ENCODE measurements around the gene D2HGDH.
"Not testable (repeated sequence)": the region's sequence is repeated elsewhere in the genome, so short reads cannot be mapped to it uniquely, and the experiment has no call there.

Gene D2HGDH

DNA sequence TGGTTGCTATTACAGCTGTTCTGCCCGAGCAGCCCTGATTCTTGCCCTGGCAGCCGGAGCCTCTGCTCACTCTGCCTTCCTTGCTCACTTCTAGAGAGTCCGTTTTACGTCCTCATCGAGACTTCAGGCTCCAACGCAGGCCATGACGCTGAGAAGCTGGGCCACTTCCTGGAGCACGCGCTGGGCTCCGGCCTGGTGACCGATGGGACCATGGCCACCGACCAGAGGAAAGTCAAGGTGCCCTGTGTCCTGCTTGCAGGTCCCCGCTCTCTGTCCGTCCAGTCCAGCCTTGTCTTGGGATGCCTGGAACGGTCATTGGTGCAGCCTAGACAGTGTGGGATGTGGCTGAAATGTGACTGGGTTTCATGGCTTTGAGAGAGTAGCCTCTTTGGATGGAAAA is 16.7 kb downstream of the D2HGDH start:
- DNase-seq, result no peak

GRCh38 chr2:241751776-241752175 is 17.3 kb downstream of the D2HGDH start:
- no peak for DNase-seq

GRCh38 chr2:241752253-241752652 is 17.8 kb downstream of the D2HGDH start:
- no peak for DNase-seq

DNA sequence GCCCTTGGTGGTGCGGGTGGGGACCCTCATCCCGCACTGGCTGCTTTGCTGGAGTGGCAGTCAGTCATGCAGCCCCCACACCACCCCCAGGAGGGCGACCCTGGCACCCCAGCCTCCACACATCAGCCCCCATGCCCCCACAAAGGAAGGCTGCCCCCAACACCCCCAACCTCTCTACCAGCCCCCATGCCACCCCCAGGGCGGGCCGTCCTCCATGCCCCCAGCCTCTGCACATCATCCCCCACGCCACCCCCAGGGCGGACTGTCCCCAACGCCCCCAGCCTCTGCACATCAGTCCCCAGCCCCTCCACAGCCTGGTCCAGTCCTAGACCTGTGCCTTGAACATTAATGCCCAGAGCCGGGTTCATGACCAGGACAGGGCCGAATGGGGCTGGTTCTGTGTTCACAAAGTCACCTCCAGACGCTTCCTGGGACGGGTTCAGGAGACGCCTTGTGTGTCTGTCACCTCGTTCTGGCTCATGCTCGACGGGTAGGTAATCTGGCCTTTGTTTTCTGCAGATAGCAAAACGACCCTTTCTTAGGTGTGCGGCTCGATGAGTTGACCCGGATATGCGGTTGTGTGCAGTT is 18.4 kb downstream of the D2HGDH start:
- no peak for DNase-seq

DNA sequence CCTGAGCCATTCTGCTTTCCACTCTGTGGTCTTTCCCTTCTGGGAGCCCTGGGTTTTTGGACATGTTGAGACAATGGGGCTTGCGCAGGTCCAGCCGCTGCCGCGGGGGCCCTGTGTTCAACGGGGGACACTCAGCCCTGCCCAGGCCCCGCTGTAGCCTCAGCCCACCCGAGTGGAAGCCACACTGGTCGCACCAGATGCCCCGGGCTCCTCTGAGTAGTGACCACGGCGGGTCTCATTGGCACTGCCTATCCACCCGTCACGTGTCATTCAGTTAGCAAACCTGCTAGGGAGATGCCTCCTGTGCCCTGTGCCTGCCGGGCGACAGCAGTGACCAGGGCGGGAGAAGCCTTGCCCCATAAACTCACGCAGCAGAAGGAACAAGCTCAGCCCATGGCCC is 19.1 kb downstream of the D2HGDH start:
- no peak for DNase-seq

GRCh38 chr2:241754042-241754441 is 19.6 kb downstream of the D2HGDH start:
- no peak for DNase-seq

GRCh38 chr2:241755166-241755565 is 20.7 kb downstream of the D2HGDH start:
- DNase-seq, result no peak

- no peak for DNase-seq
Measured at GRCh38 chr2:241755777-241756176, 21.3 kb downstream of the D2HGDH start.

GRCh38 chr2:241759067-241759807 is 24.8 kb downstream of the D2HGDH start:
- no peak for DNase-seq

DNA sequence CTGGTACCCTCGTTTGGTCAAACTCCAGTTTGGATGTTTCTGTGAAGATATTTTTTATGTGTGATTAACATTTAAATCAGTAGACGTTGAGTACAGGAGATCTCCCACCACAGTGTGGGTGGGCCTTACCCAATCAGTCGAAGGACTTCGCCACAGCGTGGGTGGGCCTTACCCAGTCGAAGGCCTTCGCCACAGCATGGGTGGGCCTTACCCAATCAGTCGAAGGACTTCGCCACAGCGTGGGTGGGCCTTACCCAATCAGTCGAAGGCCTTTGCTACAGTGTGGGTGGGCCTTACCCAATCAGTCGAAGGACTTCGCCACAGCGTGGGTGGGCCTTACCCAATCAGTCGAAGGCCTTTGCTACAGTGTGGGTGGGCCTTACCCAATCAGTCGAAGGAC is 25.5 kb downstream of the D2HGDH start:
- DNase-seq, result not testable (repeated sequence)

DNA sequence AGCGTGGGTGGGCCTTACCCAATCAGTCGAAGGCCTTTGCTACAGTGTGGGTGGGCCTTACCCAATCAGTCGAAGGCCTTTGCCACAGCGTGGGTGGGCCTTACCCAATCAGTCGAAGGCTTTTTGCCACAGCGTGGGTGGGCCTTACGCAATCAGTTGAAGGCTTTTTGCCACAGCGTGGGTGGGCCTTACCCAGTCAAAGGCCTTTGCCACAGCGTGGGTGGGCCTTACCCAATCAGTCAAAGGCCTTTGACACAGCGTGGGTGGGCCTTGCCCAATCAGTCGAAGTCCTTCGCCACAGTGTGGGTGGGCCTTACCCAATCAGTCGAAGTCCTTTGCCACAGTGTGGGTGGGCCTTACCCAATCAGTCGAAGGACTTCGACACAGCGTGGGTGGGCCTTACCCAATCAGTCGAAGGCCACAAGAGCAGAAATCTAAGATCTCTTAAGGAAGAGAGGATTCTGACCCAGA is 25.9 kb downstream of the D2HGDH start:
- no peak for DNase-seq

DNA sequence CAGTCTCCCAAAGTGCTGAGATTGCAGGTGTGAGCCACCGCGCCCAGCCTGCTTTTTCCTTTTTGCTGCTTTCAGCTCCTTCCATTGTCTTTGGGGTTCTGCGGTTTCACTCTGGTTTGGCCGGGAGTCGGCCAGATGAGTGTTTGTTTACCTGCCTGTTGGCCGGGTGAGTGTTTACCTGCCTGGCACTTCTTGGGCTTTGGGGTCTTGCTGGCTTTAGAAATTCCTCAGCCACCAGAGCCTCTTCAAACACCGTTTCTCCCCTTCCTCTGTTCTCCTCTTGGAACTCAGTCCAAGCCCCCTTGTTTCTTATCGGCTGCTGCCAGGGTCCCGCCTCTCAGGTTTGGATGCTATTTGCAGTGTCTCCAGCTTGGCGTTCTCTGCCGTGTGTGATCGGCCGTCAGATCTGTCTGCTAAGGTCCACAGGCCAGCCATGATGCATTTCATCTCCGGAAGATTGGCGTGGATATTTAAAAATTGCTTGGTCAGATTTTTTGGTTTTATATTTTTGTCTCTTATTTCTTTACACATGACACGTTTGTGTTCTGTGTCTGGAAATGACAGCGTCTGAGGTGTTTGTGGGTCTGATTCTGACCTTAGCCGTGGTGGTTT is 28.0 kb downstream of the D2HGDH start:
- DNase-seq, result no peak

GRCh38 chr2:241762933-241763369 is 28.5 kb downstream of the D2HGDH start:
- DNase-seq, result no peak

- DNase-seq, result no peak
Measured at GRCh38 chr2:241763551-241764274, 29.3 kb downstream of the D2HGDH start.

- peak in 1 of 2 experiments; percentile 17 for DNase-seq
Measured at GRCh38 chr2:241764275-241765241, 30.1 kb downstream of the D2HGDH start.

- DNase-seq, result no peak
Measured at GRCh38 chr2:241767464-241768250, 33.2 kb downstream of the D2HGDH start.

DNA sequence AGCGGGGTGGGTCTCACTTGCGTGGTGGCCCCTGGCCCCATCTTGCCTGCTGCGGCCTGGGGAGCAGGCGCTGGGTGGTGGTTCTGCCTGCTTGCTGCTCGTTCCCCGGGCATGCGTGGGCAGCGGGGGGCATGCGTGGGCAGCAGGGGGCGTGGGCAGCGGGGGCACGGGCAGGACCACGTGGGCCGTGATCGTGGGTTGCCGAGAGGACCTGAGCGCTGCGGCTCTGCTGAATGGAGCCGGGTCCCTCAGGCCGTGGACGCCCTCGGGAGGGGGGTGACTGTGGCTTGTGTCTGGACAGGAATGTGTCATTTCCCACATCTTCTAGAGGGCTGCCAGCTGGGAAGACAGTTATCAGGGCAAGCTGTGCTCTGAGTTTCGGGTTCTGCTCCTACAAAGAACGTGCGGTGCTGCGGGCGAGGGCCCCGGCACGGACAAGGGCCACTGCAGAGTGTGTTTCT is 33.9 kb downstream of the D2HGDH start:
- no peak for DNase-seq

- DNase-seq, result no peak
Measured at GRCh38 chr2:241768850-241769249, 34.4 kb downstream of the D2HGDH start.

DNA sequence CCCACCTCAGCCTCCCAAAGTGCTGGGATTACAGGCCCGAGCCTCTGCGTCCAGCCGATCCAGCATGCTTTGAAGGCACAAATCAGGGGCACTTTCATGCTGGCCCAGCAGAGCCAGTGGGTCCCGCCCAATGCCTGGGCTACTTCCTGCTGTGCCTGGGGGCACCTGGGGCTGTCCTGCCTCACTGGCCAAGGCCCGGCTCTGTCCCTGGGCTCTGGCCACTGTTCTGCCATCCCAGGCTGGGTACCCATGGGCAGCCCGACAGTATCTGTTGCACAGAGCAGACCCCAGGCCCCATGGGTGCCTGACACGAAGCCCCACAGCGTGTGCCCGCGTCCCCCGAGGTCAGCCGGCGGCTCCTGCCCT is 35.4 kb downstream of the D2HGDH start:
- no peak for DNase-seq

GRCh38 chr2:241770185-241770935 is 35.9 kb downstream of the D2HGDH start:
- DNase-seq, result no peak

DNA sequence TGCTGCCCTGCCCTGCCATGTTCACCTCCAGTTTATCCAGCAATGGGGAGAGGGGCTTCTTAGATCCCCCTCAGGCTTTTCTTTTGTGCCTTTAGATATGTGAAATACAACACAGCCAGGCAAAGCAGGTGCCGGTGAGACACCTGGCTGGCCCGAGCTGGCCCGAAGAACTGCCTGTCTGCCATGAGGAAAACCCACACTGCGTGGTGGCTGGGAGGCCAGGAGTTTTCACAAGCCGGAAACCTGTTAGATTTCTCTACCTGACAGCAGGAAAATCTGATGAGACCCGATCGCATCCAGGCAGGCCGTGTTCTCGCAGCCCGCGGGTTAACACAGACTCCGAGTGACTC is 36.5 kb downstream of the D2HGDH start:
- no peak for DNase-seq

Measured in NCI-H526 (cell line).